ENCODE data around the gene PPP3R1.

- TF ChIP-seq, protein P1, sequence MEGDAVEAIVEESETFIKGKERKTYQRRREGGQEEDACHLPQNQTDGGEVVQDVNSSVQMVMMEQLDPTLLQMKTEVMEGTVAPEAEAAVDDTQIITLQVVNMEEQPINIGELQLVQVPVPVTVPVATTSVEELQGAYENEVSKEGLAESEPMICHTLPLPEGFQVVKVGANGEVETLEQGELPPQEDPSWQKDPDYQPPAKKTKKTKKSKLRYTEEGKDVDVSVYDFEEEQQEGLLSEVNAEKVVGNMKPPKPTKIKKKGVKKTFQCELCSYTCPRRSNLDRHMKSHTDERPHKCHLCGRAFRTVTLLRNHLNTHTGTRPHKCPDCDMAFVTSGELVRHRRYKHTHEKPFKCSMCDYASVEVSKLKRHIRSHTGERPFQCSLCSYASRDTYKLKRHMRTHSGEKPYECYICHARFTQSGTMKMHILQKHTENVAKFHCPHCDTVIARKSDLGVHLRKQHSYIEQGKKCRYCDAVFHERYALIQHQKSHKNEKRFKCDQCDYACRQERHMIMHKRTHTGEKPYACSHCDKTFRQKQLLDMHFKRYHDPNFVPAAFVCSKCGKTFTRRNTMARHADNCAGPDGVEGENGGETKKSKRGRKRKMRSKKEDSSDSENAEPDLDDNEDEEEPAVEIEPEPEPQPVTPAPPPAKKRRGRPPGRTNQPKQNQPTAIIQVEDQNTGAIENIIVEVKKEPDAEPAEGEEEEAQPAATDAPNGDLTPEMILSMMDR (conservative IDR thresholded peaks at IDR 0.05; ENCODE audit: low read length), result no peak
- no peak for TF ChIP-seq EZH2phosphoT487 (IDR thresholded peaks at IDR 0.05; ENCODE audit: borderline replicate concordance)
These were observed 31.1 kb upstream of the PPP3R1 start for GRCh38 chr2:68283419-68283812.
